Panc1 (cell line): ENCODE results near the gene RPGR. TPM values are rescaled to one million over a fixed set of nuclear protein-coding genes. Genes with fewer than 3 reads are reported as not detected.

Experiments used
- ATAC-seq: fragments of 200-7000 bp; cut with Tn5 transposase; 2 replicates; pipeline ENCODE4 v1.9.1; 2020; ENCODE audit warnings: mild to moderate bottlenecking, moderate library complexity
- BruUV-seq: library from RNA; stranded (reverse); fragments of 400-500 nt; replicated peaks from 2 replicates; lab custom pipeline; 2021; lab: Mats Ljungman, UMichigan
- CTCF ChIA-PET: fragments of 300-600 bp; sonication (Branson Sonifier 250); formaldehyde crosslinking; loops from one replicate; lab custom pipeline; 2022; ENCODE audit warnings: antibody characterized with exemption; lab: Charles Lee
- POLR2A ChIA-PET: fragments of 300-600 bp; sonication (Branson Sonifier 250); formaldehyde crosslinking; loops from one replicate; lab custom pipeline; 2022; ENCODE audit warnings: antibody characterized with exemption; lab: Charles Lee
- DNase-seq: peaks from one replicate; pipeline ENCODE4 v3.0.0-alpha.2; 2010; ENCODE audit warnings: low read depth, low spot score
- H3K27ac ChIP-seq: 2 replicates; pipeline ENCODE4 v1.5.1; 2011; ENCODE audit warnings: mild to moderate bottlenecking, low read length, inconsistent platforms
- H3K27me3 ChIP-seq: fragments of 200-500 bp; sonication (Bioruptor generic); 2 replicates; pipeline ENCODE4 v1.6.0; 2014; ENCODE audit warnings: low read length, inconsistent platforms; ENCODE audit not compliant: control insufficient read depth, insufficient read depth
- H3K36me3 ChIP-seq: fragments of 200-500 bp; sonication (Bioruptor generic); 2 replicates; pipeline ENCODE4 v1.5.1; 2014; ENCODE audit warnings: inconsistent platforms, mild to moderate bottlenecking, low read length, moderate library complexity; ENCODE audit not compliant: control insufficient read depth, insufficient read depth
- H3K4me1 ChIP-seq: 2 replicates; pipeline ENCODE4 v1.5.1; 2011; ENCODE audit warnings: inconsistent platforms, mild to moderate bottlenecking, low read length, moderate library complexity; ENCODE audit not compliant: control insufficient read depth, insufficient read depth
- H3K4me3 ChIP-seq, 2 experiments: 2 replicates each; pipeline ENCODE4 v1.5.1; 2011 to 2012; ENCODE audit warnings: low read depth in 2 of 2, low read length in 2 of 2, mild to moderate bottlenecking in 2 of 2, inconsistent platforms in 1 of 2, moderate library complexity in 1 of 2
- H3K9me3 ChIP-seq: fragments of 200-500 bp; sonication (Bioruptor generic); 2 replicates; pipeline ENCODE4 v1.5.1; 2014; ENCODE audit warnings: low read depth, mild to moderate bottlenecking, inconsistent platforms, low read length, moderate library complexity; ENCODE audit not compliant: control insufficient read depth, insufficient read depth
- CTCF ChIP-seq: fragments of 450-650 bp; IDR thresholded peaks from 2 replicates; pipeline ENCODE4 v1.5.1; 2017; ENCODE audit warnings: mild to moderate bottlenecking
- POLR2AphosphoS5 ChIP-seq: IDR thresholded peaks from 2 replicates; pipeline ENCODE4 v1.6.1; 2012; ENCODE audit warnings: mild to moderate bottlenecking, low read depth, low read length, moderate library complexity
- REST ChIP-seq, 2 experiments: IDR thresholded peaks; 2 replicates each; pipeline ENCODE4 v1.6.1; 2011 to 2012; ENCODE audit warnings: low read depth in 2 of 2, control low read depth in 1 of 2, low read length in 1 of 2, mild to moderate bottlenecking in 1 of 2, moderate library complexity in 1 of 2; ENCODE audit not compliant: insufficient read depth in 1 of 2
- SIN3A ChIP-seq: IDR thresholded peaks from 2 replicates; pipeline ENCODE4 v1.6.1; 2012; ENCODE audit warnings: low read depth, mild to moderate bottlenecking, low read length, moderate library complexity, borderline replicate concordance; ENCODE audit not compliant: insufficient read depth
- TCF7L2 ChIP-seq: IDR thresholded peaks from 2 replicates; pipeline ENCODE4 v1.6.1; 2011; ENCODE audit warnings: mild to moderate bottlenecking, low read depth, low read length, inconsistent platforms
- in situ Hi-C: cut with HindIII; loops from 2 replicates; pipeline ENCODE4 v1.10.0; 2016; ENCODE audit warnings: low sequenced_read_pairs, low pct_unique_long_range_greater_than_20kb
- intact Hi-C: fragments of 100-400 bp; cut with micrococcal nuclease; formaldehyde crosslinking; loops from one replicate; pipeline ENCODE4 v1.10.0; 2022; ENCODE audit not compliant: unreplicated experiment
- total RNA-seq: library from RNA; stranded (reverse); gene quantifications from one replicate; pipeline ENCODE4 v1.2.1, GENCODE V29; 2021; ENCODE audit not compliant: unreplicated experiment

Gene RPGR
- total RNA-seq, 1 experiment from 2014 or later = 4.0 TPM

- BruUV-seq = no TSS peak
- H3K9me3 ChIP-seq = no peaks in the 10 kb centered on the region
- H3K4me3 ChIP-seq = no peak overlapping the region
- ATAC-seq (no peak), DNase-seq (no peak)
- no peaks in the 10 kb centered on the region for H3K4me1 ChIP-seq
- POLR2A ChIA-PET = no interaction called here
- no peak overlapping the region for H3K27ac ChIP-seq
- no peaks in the 10 kb centered on the region for H3K36me3 ChIP-seq
- intact Hi-C loops = no loop called here
- in situ Hi-C loops = no loop called here
- no peak for TF ChIP-seq POLR2AphosphoS5
- no peak for TF ChIP-seq REST (IDR thresholded peaks at IDR 0.05; ENCODE audit: insufficient read depth in 1 of 2, low read depth in 2 of 2, low read length in 1 of 2)
- no peak for TF ChIP-seq SIN3A
- no peak for TF ChIP-seq CTCF
- no peak for TF ChIP-seq TCF7L2
- CTCF ChIA-PET = no interaction called here
- H3K27me3 ChIP-seq = no peaks in the 10 kb centered on the region
These were observed 29.1 kb upstream of the RPGR start for GRCh38 chrX:38356401-38356800.

- intact Hi-C loops = no loop called here
These were observed 25.1 kb upstream of the RPGR start, which contains the start of gene OTC for GRCh38 chrX:38352362-38352761. OTC (plus strand) TSS chrX:38352604; CDS start chrX:38352697, 93 bp downstream.

More at GRCh38 chrX:38352362-38352761, 25.1 kb upstream of the RPGR start, which contains the start of gene OTC:
- Histone ChIP-seq H3K36me3 (no peaks in the 10 kb centered on the region), H3K4me1 (no peaks in the 10 kb centered on the region), H3K27ac (no peak within 1 kb of the TSS), H3K27me3 (no peaks in the 10 kb centered on the region), H3K9me3 (no peaks in the 10 kb centered on the region), H3K4me3 (no peak within 1 kb of the TSS)
- CTCF ChIA-PET = no interaction called here
- POLR2A ChIA-PET = no interaction called here
- BruUV-seq = no TSS peak
- no peak for ATAC-seq
- no peak for DNase-seq
- in situ Hi-C loops = no loop called here
- TF ChIP-seq CTCF (no peak), REST (IDR thresholded peaks at IDR 0.05; ENCODE audit: insufficient read depth in 1 of 2, low read depth in 2 of 2, low read length in 1 of 2) (no peak), SIN3A (no peak), POLR2AphosphoS5 (no peak), TCF7L2 (no peak)
